GM12878 (cell line): ENCODE measurements around the gene HCN3. TPM values are rescaled to one million over a fixed set of nuclear protein-coding genes. Genes with fewer than 3 reads are reported as not detected.

Experiments used
- ATAC-seq: fragments of 200-7000 bp; cut with Tn5 transposase; 3 replicates; pipeline ENCODE4 v1.9.1; 2020; ENCODE audit warnings: mild to moderate bottlenecking, moderate library complexity
- BruUV-seq: library from RNA; stranded (reverse); fragments of 400-500 nt; replicated peaks from 2 replicates; lab custom pipeline; 2021; lab: Mats Ljungman, UMichigan
- CTCF ChIA-PET: fragments of 300-600 bp; sonication (Branson Sonifier 250); formaldehyde crosslinking; extraction: SDS; loops from one replicate; lab custom pipeline; 2021; ENCODE audit warnings: inconsistent platforms; lab: Yijun Ruan, JAX
- POLR2A ChIA-PET: fragments of 350-600 bp; formaldehyde crosslinking; extraction: SDS; loops from one replicate; lab custom pipeline; 2021; ENCODE audit warnings: inconsistent platforms; lab: Charles Lee
- RAD21 ChIA-PET: fragments of 300-600 bp; sonication (Branson Sonifier 250); formaldehyde crosslinking; loops from one replicate; lab custom pipeline; 2023; ENCODE audit warnings: antibody characterized with exemption; ENCODE audit not compliant: unreplicated experiment; lab: Charles Lee
- SMC1A ChIA-PET: fragments of 300-600 bp; sonication (Branson Sonifier 250); formaldehyde crosslinking; loops from one replicate; lab custom pipeline; 2023; ENCODE audit not compliant: unreplicated experiment, uncharacterized antibody; lab: Charles Lee
- DNase-seq: peaks from one replicate; pipeline ENCODE4 v3.0.0-alpha.2; 2011; ENCODE audit warnings: low read depth, low spot score
- FAIRE-seq: peaks from 3 replicates; lab custom pipeline; 2011; peaks lifted over from hg19 to GRCh38; lab: Jason Lieb, UNC
- H2AFZ ChIP-seq: 2 replicates; pipeline ENCODE4 v1.6.0; 2011; ENCODE audit warnings: low read depth, low read length, control low read depth; ENCODE audit not compliant: control insufficient read depth
- H3K27ac ChIP-seq: 2 replicates; pipeline ENCODE4 v1.5.1; 2011; ENCODE audit warnings: control low read depth; ENCODE audit not compliant: control insufficient read depth, insufficient read depth
- H3K27me3 ChIP-seq, 2 experiments: replicated peaks in 1 of 2; 2 replicates each; pipeline versions ENCODE4 v1.6.0 to v1.6.1; 2011; ENCODE audit warnings: low read length in 1 of 2; ENCODE audit not compliant: control insufficient read depth in 2 of 2, insufficient read depth in 2 of 2
- H3K36me3 ChIP-seq, 2 experiments: 2 replicates each; pipeline ENCODE4 v1.5.1; 2011; ENCODE audit warnings: low read length in 1 of 2; ENCODE audit not compliant: control insufficient read depth in 2 of 2, insufficient read depth in 2 of 2
- H3K4me1 ChIP-seq: 2 replicates; pipeline ENCODE4 v1.6.1; 2011; ENCODE audit warnings: mild to moderate bottlenecking, low read length, moderate library complexity, mixed read lengths; ENCODE audit not compliant: control insufficient read depth, insufficient read depth
- H3K4me2 ChIP-seq: 2 replicates; pipeline ENCODE4 v1.6.0; 2011; ENCODE audit warnings: control low read depth; ENCODE audit not compliant: control insufficient read depth, insufficient read depth
- H3K4me3 ChIP-seq: fragments of 200-600 bp; sonication (generic); 2 replicates; pipeline ENCODE4 v1.5.1; 2016
- H3K79me2 ChIP-seq: 2 replicates; pipeline ENCODE4 v1.6.0; 2011; ENCODE audit warnings: low read length; ENCODE audit not compliant: control insufficient read depth, insufficient read depth
- H3K9ac ChIP-seq: 2 replicates; pipeline ENCODE4 v1.8.0; 2011; ENCODE audit warnings: low read length, control low read depth, mixed read lengths; ENCODE audit not compliant: control insufficient read depth, insufficient read depth
- H3K9me3 ChIP-seq: replicated peaks from 3 replicates; pipeline ENCODE4 v1.5.1; 2011; ENCODE audit warnings: mild to moderate bottlenecking, low read length; ENCODE audit not compliant: control insufficient read depth, insufficient read depth
- H4K20me1 ChIP-seq: 2 replicates; pipeline ENCODE4 v1.6.0; 2011; ENCODE audit not compliant: control insufficient read depth, insufficient read depth
- EED ChIP-seq: sonication (generic); IDR thresholded peaks from 2 replicates; pipeline ENCODE4 v1.6.1; 2016; ENCODE audit warnings: antibody characterized with exemption, low read depth
- FOXM1 ChIP-seq: IDR thresholded peaks from 2 replicates; pipeline ENCODE4 v1.6.1; 2012; ENCODE audit warnings: low read depth, mild to moderate bottlenecking, inconsistent platforms, low read length, moderate library complexity
- IKZF1 ChIP-seq: fragments of 450-650 bp; conservative IDR thresholded peaks from 2 replicates; pipeline ENCODE4 v1.6.1; 2017; ENCODE audit warnings: antibody characterized with exemption, mild to moderate bottlenecking
- JUND ChIP-seq: IDR thresholded peaks from 2 replicates; pipeline ENCODE4 v1.6.1; 2012; ENCODE audit warnings: low read depth, mild to moderate bottlenecking, low read length, improper control_type of control experiment, moderate library complexity
- MEF2A ChIP-seq: IDR thresholded peaks from 2 replicates; pipeline ENCODE4 v1.6.1; 2011; ENCODE audit warnings: low read depth, mild to moderate bottlenecking, low read length, moderate library complexity; ENCODE audit not compliant: insufficient read depth
- POLR2AphosphoS2 ChIP-seq: IDR thresholded peaks from 2 replicates; pipeline ENCODE4 v1.6.1; 2011; ENCODE audit warnings: low read depth, mild to moderate bottlenecking, low read length, improper control_type of control experiment, moderate library complexity
- POLR2AphosphoS5 ChIP-seq: IDR thresholded peaks from 2 replicates; pipeline ENCODE4 v1.6.1; 2011; ENCODE audit warnings: mild to moderate bottlenecking, low read length, inconsistent platforms
- RBBP5 ChIP-seq: fragments of 200-600 bp; sonication (generic); conservative IDR thresholded peaks from 2 replicates; pipeline ENCODE4 v1.6.1; 2016
- RCOR1 ChIP-seq: conservative IDR thresholded peaks from 2 replicates; pipeline ENCODE4 v1.6.1; 2012; ENCODE audit warnings: low read depth, low read length, improper control_type of control experiment
- ZZZ3 ChIP-seq: IDR thresholded peaks from 2 replicates; pipeline ENCODE4 v1.6.1; 2011; ENCODE audit warnings: low read depth; ENCODE audit not compliant: control insufficient read depth, insufficient read length
- WGBS: methylation state at CpG from one replicate; pipeline ENCODE4 v1.1.6; 2016; ENCODE audit warnings: low lambda C conversion rate; ENCODE audit not compliant: insufficient replicate concordance, insufficient coverage; ENCODE audit errors: missing lambda C conversion rate; 5-methylcytosine and 5-hydroxymethylcytosine counted together
- in situ Hi-C: fragments of 300-500 bp; cut with MboI; formaldehyde crosslinking; loops from 9 replicates; pipeline ENCODE4 v1.14.3; 2018; ENCODE audit warnings: mixed read lengths
- intact Hi-C: fragments of 100-400 bp; cut with micrococcal nuclease; formaldehyde crosslinking; loops from one replicate; pipeline ENCODE4 v1.14.2; 2022; ENCODE audit not compliant: unreplicated experiment
- polyA plus RNA-seq, 11 experiments: library from polyadenylated mRNA; depleted of rRNA in 4 of 11; unstranded in 6 of 11; stranded (reverse) in 5 of 11; fragments of >200 nt; fragmentation: Nextera tagmentation in 4 of 11; fragmentation: Illumina TruSeq in 1 of 11; extraction: Ambion mirVana in 4 of 11; extraction: Trizol in 1 of 11; gene quantifications; 1 replicate in 1 of 11; 2 replicates in 10 of 11; pipeline versions ENCODE4 v1.2.1 to v1.2.3, GENCODE V29; 2011 to 2016; ENCODE audit warnings: inconsistent platforms in 2 of 11, missing spikeins in 2 of 11, low read depth in 1 of 11
- total RNA-seq, 4 experiments: library from RNA; depleted of rRNA in 3 of 4; stranded (reverse); fragments of >200 nt in 3 of 4; fragmentation: Illumina TruSeq in 1 of 4; extraction: Trizol in 1 of 4; gene quantifications; 2 replicates each; pipeline versions ENCODE4 v1.2.1 to v1.2.3, GENCODE V29; 2013 to 2021

HCN3 gene
- total and polyA plus RNA-seq, 10 of the 15 experiments (the other 5 are each of a cell fraction or from before 2014, with no cell fraction given): 0.08 to 4.1 (median 1.8) TPM

- intact Hi-C loops (no loop called here), in situ Hi-C loops (no loop called here)
- no peak overlapping the region for H3K27ac ChIP-seq
- WGBS: 58% methylated on average over 43 of the region's 46 CpGs
- no peaks in the 10 kb centered on the region; a peak in 1 of 4 replicates for H3K27me3 ChIP-seq
- no peaks in the 10 kb centered on the region for H4K20me1 ChIP-seq
- ChIA-PET CTCF (no interaction called here), RAD21 (no interaction called here), SMC1A (no interaction called here), POLR2A (no interaction called here)
- no peak overlapping the region for H3K9ac ChIP-seq
- H3K4me3 ChIP-seq: no peak overlapping the region
- TF ChIP-seq POLR2AphosphoS5: no peak
- TF ChIP-seq EED: no peak
- TF ChIP-seq JUND: no peak
- TF ChIP-seq IKZF1: no peak
- TF ChIP-seq POLR2AphosphoS2: no peak
- no peak for TF ChIP-seq FOXM1
- no peak for TF ChIP-seq RCOR1
- TF ChIP-seq RBBP5: no peak
- no peak for TF ChIP-seq MEF2A
- TF ChIP-seq ZZZ3: no peak
- H2AFZ ChIP-seq: no peak overlapping the region
- no peaks in the 10 kb centered on the region for H3K9me3 ChIP-seq
- no TSS peak for BruUV-seq
- H3K36me3 ChIP-seq: no peaks in the 10 kb centered on the region
- FAIRE-seq: no peak
- H3K79me2 ChIP-seq: no peaks in the 10 kb centered on the region
- no peak overlapping the region for H3K4me2 ChIP-seq
- DNase-seq: no peak
- no peak for ATAC-seq
- peaks cover 3% of the 10 kb centered on the region; the same call in 1 of the 2 replicates for H3K4me1 ChIP-seq
These were observed 17.4 kb downstream of the HCN3 start for GRCh38 chr1:155294520-155295182.
